Measurements from ENCODE around the gene MFN1. TPM values are rescaled to one million over a fixed set of nuclear protein-coding genes. Genes with fewer than 3 reads are reported as not detected.

MFN1 gene
- total RNA-seq, 1 donor, result 70.4 TPM

DNA sequence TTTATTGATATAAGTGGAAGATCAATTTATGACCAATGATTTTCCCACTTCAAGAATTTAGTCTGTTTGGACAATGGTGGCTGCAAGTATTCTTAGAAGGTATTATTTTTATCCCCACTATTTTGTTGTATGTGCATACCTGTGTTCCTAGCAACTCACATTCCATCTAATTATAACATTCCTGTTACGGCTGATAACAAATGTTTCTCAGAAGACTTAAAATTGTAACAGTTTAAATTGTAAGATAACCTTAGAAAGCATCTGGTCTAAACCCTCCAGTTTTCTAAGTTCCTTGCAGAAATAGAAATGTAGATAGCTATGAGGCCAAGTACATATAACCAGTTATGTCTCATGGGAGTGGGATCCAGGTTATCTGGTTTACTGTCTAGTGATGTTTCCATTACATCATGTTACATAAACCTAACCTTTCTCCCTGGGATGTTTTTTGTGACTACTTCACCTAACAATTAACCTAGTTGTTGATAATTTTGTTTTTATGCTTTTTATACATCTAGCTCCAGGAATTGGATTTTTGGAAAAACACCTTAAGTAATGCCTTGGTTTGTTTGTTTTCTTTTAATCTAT lies 11.1 kb upstream of the MFN1 start:
- TF ChIP-seq, protein P1, sequence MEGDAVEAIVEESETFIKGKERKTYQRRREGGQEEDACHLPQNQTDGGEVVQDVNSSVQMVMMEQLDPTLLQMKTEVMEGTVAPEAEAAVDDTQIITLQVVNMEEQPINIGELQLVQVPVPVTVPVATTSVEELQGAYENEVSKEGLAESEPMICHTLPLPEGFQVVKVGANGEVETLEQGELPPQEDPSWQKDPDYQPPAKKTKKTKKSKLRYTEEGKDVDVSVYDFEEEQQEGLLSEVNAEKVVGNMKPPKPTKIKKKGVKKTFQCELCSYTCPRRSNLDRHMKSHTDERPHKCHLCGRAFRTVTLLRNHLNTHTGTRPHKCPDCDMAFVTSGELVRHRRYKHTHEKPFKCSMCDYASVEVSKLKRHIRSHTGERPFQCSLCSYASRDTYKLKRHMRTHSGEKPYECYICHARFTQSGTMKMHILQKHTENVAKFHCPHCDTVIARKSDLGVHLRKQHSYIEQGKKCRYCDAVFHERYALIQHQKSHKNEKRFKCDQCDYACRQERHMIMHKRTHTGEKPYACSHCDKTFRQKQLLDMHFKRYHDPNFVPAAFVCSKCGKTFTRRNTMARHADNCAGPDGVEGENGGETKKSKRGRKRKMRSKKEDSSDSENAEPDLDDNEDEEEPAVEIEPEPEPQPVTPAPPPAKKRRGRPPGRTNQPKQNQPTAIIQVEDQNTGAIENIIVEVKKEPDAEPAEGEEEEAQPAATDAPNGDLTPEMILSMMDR (IDR thresholded peaks at IDR 0.05; ENCODE audit: insufficient read depth, low read depth, low read length), result no peak
- H3K4me3 ChIP-seq (ENCODE audit: low read depth, low read length), result no peak overlapping the region
- no peak for DNase-seq (ENCODE audit: low read depth)

DNA sequence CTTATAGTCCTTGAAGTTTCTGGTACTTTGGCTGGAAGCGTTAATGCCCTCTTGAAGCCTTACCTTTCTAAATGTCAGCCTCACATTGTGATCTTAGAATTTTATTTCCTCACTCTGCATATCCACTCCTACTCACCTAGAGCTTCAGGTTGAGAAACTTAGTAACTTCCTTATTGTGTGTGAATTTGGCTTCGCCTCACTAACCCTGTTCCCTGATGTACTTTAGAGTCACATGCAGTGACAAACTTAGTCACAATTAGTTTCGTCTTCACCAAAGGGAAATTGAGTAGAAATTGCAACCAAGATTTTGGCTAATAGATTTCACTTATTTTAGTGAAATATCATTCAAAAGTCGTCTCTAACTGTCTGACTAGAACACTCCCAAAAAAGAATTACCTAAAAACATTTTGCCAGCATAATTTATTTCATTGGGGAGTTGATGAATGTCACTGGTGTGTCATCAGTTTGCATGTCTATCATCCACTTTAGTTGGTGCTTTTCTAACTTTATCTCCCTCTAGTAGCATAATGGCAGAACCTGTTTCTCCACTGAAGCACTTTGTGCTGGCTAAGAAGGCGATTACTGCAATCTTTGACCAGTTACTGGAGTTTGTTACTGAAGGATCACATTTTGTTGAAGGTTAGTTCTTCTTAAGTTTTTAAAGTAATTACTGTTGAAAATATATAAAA lies 960 bp downstream of the MFN1 start:
- DNase-seq (ENCODE audit: low read depth), result no peak
- TF ChIP-seq, protein P1 (IDR thresholded peaks at IDR 0.05; ENCODE audit: insufficient read depth, low read depth, low read length), result no peak

DNA sequence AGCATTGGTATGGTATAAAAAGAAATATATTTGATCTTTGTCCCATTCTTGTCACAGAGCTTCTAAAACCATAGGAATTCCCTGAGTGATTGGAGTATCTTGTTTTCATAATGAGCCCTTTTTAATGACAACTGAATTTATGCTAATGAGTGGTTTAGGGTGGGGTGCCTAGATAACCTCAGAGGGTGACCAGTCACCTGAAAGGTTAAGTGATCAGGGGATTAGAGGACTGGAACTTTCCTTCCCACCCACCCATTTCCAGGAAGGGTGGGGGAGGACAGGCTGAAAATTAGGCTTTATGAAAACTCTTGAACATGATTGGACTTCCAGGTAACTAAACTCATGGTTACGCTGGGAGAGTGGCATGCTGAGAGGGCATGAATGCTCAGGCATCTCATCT lies 8.5 kb downstream of the MFN1 start:
- H3K4me3 ChIP-seq (ENCODE audit: low read depth, low read length), result no peak overlapping the region
- no peak for DNase-seq (ENCODE audit: low read depth)
- TF ChIP-seq, protein P1 (IDR thresholded peaks at IDR 0.05; ENCODE audit: insufficient read depth, low read depth, low read length), result no peak

More for the DNA sequence above, 960 bp downstream of the MFN1 start:
- H3K4me3 ChIP-seq (ENCODE audit: low read depth, low read length), result peak overlapping the region; percentile 89

GRCh38 chr3:179363332-179363731 lies 15.8 kb downstream of the MFN1 start:
- H3K4me3 ChIP-seq (ENCODE audit: low read depth, low read length), result no peak overlapping the region
- TF ChIP-seq, protein P1 (IDR thresholded peaks at IDR 0.05; ENCODE audit: insufficient read depth, low read depth, low read length), result no peak

GRCh38 chr3:179369621-179370020 lies 22.1 kb downstream of the MFN1 start:
- H3K4me3 ChIP-seq (ENCODE audit: low read depth, low read length), result no peak overlapping the region
- DNase-seq (ENCODE audit: low read depth), result no peak
- TF ChIP-seq, protein P1 (IDR thresholded peaks at IDR 0.05; ENCODE audit: insufficient read depth, low read depth, low read length), result no peak

More at GRCh38 chr3:179363332-179363731, 15.8 kb downstream of the MFN1 start:
- no peak for DNase-seq (ENCODE audit: low read depth)

DNA sequence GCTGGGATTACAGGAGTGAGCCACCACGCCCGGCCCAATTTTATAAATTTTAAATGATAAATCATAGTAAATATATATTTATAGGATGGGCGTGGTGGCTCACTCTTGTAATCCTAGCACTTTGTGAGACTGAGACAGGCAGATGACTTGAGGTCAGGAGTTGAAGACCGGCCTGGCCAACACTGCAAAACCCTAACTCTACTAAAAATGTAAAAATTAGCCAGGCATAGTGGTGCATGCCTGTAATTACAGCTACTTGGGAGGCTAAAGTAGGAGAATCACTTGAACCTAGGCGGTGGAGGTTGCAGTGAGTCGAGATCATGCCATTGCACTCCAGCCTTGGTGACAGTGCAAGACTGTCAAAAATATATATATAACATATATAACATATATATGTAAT lies 26.4 kb downstream of the MFN1 start:
- no peak overlapping the region for H3K4me3 ChIP-seq (ENCODE audit: low read depth, low read length)
- TF ChIP-seq, protein P1 (IDR thresholded peaks at IDR 0.05; ENCODE audit: insufficient read depth, low read depth, low read length), result no peak
- no peak for DNase-seq (ENCODE audit: low read depth)
